HG03442 (cell line): Measurements from ENCODE around the gene KY.
A peak's percentile ranks its signal among the peaks of the same experiment; 100 is the strongest.
"Not testable (repeated sequence)": the region's sequence is repeated elsewhere in the genome, so short reads cannot be mapped to it uniquely, and the experiment has no call there.

Source experiments
- ATAC-seq: cut with Tn5 transposase; IDR thresholded peaks from one replicate; pipeline ENCODE4 v1.9.1; 2021; ENCODE audit warnings: mild to moderate bottlenecking, moderate library complexity; ENCODE audit not compliant: unreplicated experiment

KY gene

GRCh38 chr3:134603956-134604355 lies 46.9 kb downstream of the KY start:
- ATAC-seq = no peak

GRCh38 chr3:134603480-134603879 lies 47.3 kb downstream of the KY start:
- no peak for ATAC-seq

GRCh38 chr3:134602440-134602814 lies 48.4 kb downstream of the KY start:
- no peak for ATAC-seq

GRCh38 chr3:134601539-134602439 lies 49.0 kb downstream of the KY start:
- no peak for ATAC-seq

GRCh38 chr3:134600685-134601463 lies 49.9 kb downstream of the KY start:
- peak; percentile 53 for ATAC-seq

GRCh38 chr3:134600206-134600605 lies 50.6 kb downstream of the KY start:
- no peak for ATAC-seq

GRCh38 chr3:134598763-134599545 lies 51.9 kb downstream of the KY start:
- ATAC-seq = no peak

- no peak for ATAC-seq
These were observed 53.3 kb downstream of the KY start for GRCh38 chr3:134597390-134597970.

- not testable (repeated sequence) for ATAC-seq
These were observed 55.8 kb downstream of the KY start for GRCh38 chr3:134594986-134595385.

- no peak for ATAC-seq
These were observed 56.5 kb downstream of the KY start for GRCh38 chr3:134594331-134594741.

- ATAC-seq = no peak
These were observed 58.0 kb downstream of the KY start for GRCh38 chr3:134592806-134593205.

GRCh38 chr3:134590766-134591165 lies 60.1 kb downstream of the KY start:
- ATAC-seq = no peak

- no peak for ATAC-seq
These were observed 71.6 kb downstream of the KY start for GRCh38 chr3:134579141-134579665.

- ATAC-seq = no peak
These were observed 74.0 kb downstream of the KY start for GRCh38 chr3:134576831-134577230.

- no peak for ATAC-seq
These were observed 74.4 kb downstream of the KY start for GRCh38 chr3:134576426-134576825.

- not testable (repeated sequence) for ATAC-seq
These were observed 80.9 kb downstream of the KY start for GRCh38 chr3:134569899-134570298.

GRCh38 chr3:134568790-134569189 lies 82.0 kb downstream of the KY start:
- ATAC-seq = no peak

- no peak for ATAC-seq
These were observed 83.2 kb downstream of the KY start for GRCh38 chr3:134567605-134568004.

- no peak for ATAC-seq
These were observed 85.8 kb downstream of the KY start for GRCh38 chr3:134564991-134565390.

GRCh38 chr3:134563601-134564000 lies 87.2 kb downstream of the KY start:
- no peak for ATAC-seq

- ATAC-seq = no peak
These were observed 88.8 kb downstream of the KY start for GRCh38 chr3:134562055-134562454.
